Peyer's patch (tissue), 4 donors: ENCODE results near the gene BIN2. TPM values are rescaled to one million over a fixed set of nuclear protein-coding genes. Genes with fewer than 3 reads are reported as not detected.

Experiments
- DNase-seq, 3 donors: peaks; one replicate each; pipeline ENCODE4 v3.0.0-alpha.2; 2017 to 2019
- H3K27ac ChIP-seq, 4 donors: fragments of 200-600 bp; sonication (generic); one replicate each; pipeline ENCODE4 v1.5.1; 2016 to 2019
- H3K27me3 ChIP-seq, 2 donors: fragments of 200-600 bp; sonication (generic); one replicate each; pipeline ENCODE4 v1.5.1; 2019
- H3K36me3 ChIP-seq, 3 donors: fragments of 200-600 bp; sonication (generic); one replicate each; pipeline ENCODE4 v1.5.1; 2016 to 2019
- H3K4me1 ChIP-seq, 4 donors: fragments of 200-600 bp; sonication (generic); one replicate each; pipeline ENCODE4 v1.5.1; 2016 to 2019
- H3K4me3 ChIP-seq, 4 donors: fragments of 200-600 bp; sonication (generic); 1 replicate in 3 of 4; 2 replicates in 1 of 4; pipeline ENCODE4 v1.5.1; 2016 to 2019; ENCODE audit warnings: mild to moderate bottlenecking in 1 of 4
- H3K9me3 ChIP-seq, 4 donors: fragments of 200-600 bp; sonication (generic); one replicate each; pipeline ENCODE4 v1.5.1; 2016 to 2019; ENCODE audit warnings: mild to moderate bottlenecking in 1 of 4
- CTCF ChIP-seq, 6 experiments: fragments of 450-650 bp in 4 of 6; fragments of 200-600 bp in 2 of 6; sonication (generic) in 1 of 6; IDR thresholded peaks; one replicate each; pipeline ENCODE4 v1.5.1; 2017 to 2019; ENCODE audit warnings: antibody characterized with exemption in 6 of 6, mild to moderate bottlenecking in 3 of 6, moderate library complexity in 1 of 6
- POLR2A ChIP-seq, 2 donors: fragments of 450-650 bp; IDR thresholded peaks; one replicate each; pipeline ENCODE4 v1.5.1; 2017; ENCODE audit warnings: antibody characterized with exemption in 2 of 2, mild to moderate bottlenecking in 2 of 2, moderate library complexity in 2 of 2
- total RNA-seq, 4 donors: library from RNA; depleted of rRNA; stranded (reverse); fragments of >200 nt; gene quantifications; one replicate each; pipeline ENCODE4 v1.1.0, GENCODE V29; 2016

BIN2 gene
- total RNA-seq, 4 donors from 2014 or later = 2.3 to 38.0 (median 5.6) TPM

DNA sequence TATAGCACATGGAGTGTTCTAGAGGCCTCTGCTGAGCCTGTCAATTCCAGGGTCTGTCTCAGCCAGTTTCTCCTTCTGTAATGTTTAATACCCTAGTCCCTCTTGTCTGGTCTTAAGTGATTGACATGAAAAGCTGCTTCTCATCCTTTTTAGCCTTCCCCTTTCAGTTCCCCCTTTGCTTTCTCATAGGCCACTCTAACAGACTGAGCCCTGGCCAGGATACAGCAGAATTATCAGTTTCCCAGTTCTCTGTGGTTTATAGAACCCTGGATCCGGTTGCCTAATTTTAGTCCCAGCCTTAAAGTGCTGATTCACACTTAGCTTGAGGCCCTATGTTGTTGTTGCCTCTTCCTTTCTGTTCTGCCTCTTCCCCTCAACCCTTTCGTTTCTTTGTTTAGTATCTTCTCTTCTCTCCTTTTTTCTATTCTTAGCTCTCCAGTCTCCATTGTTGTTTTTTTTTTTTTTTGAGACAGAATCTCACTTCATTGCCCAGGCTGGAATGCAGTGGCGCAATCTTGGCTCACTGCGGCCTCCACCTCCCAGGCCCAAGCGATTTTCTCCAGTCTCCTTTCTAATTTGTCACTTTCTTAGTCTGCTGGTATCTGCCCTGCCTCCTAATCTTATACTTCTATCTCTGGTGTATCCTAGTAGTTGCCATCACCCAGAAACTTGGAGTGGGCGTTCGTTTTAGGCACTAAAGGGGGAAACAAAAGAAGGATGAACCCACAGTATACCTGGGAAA is 2.9 kb upstream of the BIN2 start:
- no peaks in the 10 kb centered on the region for H3K36me3 ChIP-seq
- peak overlapping the region; percentile 15 to 59 (median 40) for H3K27ac ChIP-seq
- DNase-seq = peak in 2 of 3 donors; percentile 47 to 52
- no peak overlapping the region for H3K4me3 ChIP-seq
- H3K4me1 ChIP-seq = peaks cover 0 to 15% (median 8%) of the 10 kb centered on the region in 4 donors
- no peaks in the 10 kb centered on the region for H3K27me3 ChIP-seq
- H3K9me3 ChIP-seq = no peaks in the 10 kb centered on the region
- TF ChIP-seq POLR2A (IDR thresholded peaks at IDR 0.05) (no peak), CTCF (IDR thresholded peaks at IDR 0.05) (no peak)

DNA sequence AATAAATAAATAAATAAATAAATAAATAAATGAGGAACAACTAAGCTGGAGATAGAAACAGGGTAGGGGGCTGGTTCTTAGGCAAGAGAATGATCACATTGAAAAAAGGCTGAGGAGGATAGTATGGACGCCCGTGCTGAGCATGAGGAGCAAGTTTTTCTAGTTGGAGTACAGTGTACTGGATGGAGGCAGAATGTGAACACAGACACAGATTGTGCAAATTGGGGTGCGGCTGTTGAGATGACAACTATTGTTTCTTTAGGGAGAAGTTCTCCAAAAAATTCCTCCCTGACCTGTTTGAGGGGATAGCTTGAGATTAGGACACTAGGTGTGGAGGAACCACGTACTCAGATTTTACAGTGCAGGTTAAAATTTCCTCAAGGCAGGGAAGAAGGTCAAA is 979 bp upstream of the BIN2 start:
- no peak overlapping the region for H3K4me3 ChIP-seq
- TF ChIP-seq CTCF (IDR thresholded peaks at IDR 0.05) = no peak
- TF ChIP-seq POLR2A (IDR thresholded peaks at IDR 0.05) = no peak
- H3K9me3 ChIP-seq = no peaks in the 10 kb centered on the region
- DNase-seq = no peak
- peaks cover 0 to 18% (median 8%) of the 10 kb centered on the region in 4 donors for H3K4me1 ChIP-seq
- H3K36me3 ChIP-seq = no peaks in the 10 kb centered on the region
- H3K27me3 ChIP-seq = no peaks in the 10 kb centered on the region
- peak overlapping the region in 2 of 4 donors; percentile 16 to 91 for H3K27ac ChIP-seq

DNA sequence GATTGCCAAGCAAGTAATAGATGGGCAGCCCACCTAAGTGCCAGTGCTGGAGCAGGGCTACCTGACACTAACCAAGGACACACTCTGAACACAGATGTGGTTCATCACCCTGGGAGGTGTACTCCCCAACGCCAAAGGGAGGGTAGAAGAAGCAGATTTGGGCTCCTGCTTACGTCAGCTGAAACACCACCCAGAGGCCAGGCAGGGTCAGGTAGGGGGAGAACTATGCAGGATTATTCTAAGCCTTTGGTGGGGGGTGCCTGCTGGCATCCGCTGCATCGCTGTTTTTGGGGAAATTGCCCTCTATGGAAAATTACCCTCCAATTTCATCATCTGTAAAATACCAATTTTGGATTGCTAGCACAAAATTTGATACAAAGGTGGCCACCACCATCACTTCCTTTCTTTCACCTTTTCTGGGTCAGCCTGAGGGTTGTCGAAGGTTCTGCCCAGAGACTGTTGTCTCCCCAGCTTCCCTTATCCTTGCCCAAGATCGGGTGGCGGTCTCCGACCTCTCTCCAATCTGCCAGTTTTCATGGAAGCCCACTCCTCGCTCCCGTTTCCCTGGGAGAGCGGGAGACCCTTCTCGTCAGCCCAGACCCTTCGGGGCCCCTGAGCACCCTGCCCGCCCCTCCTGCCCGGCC is 535 bp downstream of the BIN2 start:
- Histone ChIP-seq H3K36me3 (no peaks in the 10 kb centered on the region), H3K4me1 (peaks cover 0 to 12% (median 8%) of the 10 kb centered on the region in 4 donors), H3K9me3 (no peaks in the 10 kb centered on the region), H3K27ac (peak overlapping the region; percentile 82 to 91 (median 85)), H3K4me3 (peak overlapping the region; percentile 44 to 52 (median 50)), H3K27me3 (no peaks in the 10 kb centered on the region)
- no peak for TF ChIP-seq POLR2A (IDR thresholded peaks at IDR 0.05)
- peak in 1 of 6 experiments; percentile 15 for TF ChIP-seq CTCF (IDR thresholded peaks at IDR 0.05)
- DNase-seq = peak in 2 of 3 donors; percentile 74 to 83

GRCh38 chr12:51322452-51322851 is 1.5 kb downstream of the BIN2 start:
- Histone ChIP-seq H3K27me3 (no peaks in the 10 kb centered on the region), H3K4me3 (peak overlapping the region in 3 of 4 donors; percentile 50 to 52 (median 51)), H3K27ac (peak overlapping the region; percentile 82 to 91 (median 85)), H3K36me3 (no peaks in the 10 kb centered on the region), H3K9me3 (no peaks in the 10 kb centered on the region), H3K4me1 (peaks cover 0 to 12% (median 8%) of the 10 kb centered on the region in 4 donors)
- DNase-seq = no peak
- no peak for TF ChIP-seq CTCF (IDR thresholded peaks at IDR 0.05)
- TF ChIP-seq POLR2A (IDR thresholded peaks at IDR 0.05) = no peak

GRCh38 chr12:51321882-51322281 is 2.1 kb downstream of the BIN2 start:
- no peak for DNase-seq
- no peaks in the 10 kb centered on the region for H3K36me3 ChIP-seq
- peak overlapping the region in 1 of 4 donors; percentile 91 for H3K27ac ChIP-seq
- H3K4me3 ChIP-seq = no peak overlapping the region
- TF ChIP-seq POLR2A (IDR thresholded peaks at IDR 0.05) (no peak), CTCF (IDR thresholded peaks at IDR 0.05) (no peak)
- H3K9me3 ChIP-seq = no peaks in the 10 kb centered on the region
- no peaks in the 10 kb centered on the region for H3K27me3 ChIP-seq
- H3K4me1 ChIP-seq = peaks cover 0 to 12% (median 5%) of the 10 kb centered on the region in 4 donors
